ENCODE results near the gene STUM.

- no peak for TF ChIP-seq CTCF (IDR thresholded peaks at IDR 0.05 in 2 of 3, conservative IDR thresholded peaks at IDR 0.05 in 1 of 3; ENCODE audit: control insufficient read depth in 2 of 3, extremely low read depth in 1 of 3, insufficient read depth in 1 of 3, low read depth in 3 of 3, low read length in 3 of 3)
- no peak for TF ChIP-seq SRF (IDR thresholded peaks at IDR 0.05; ENCODE audit: low read depth in 2 of 2, low read length in 2 of 2)
- TF ChIP-seq REST (IDR thresholded peaks at IDR 0.05; ENCODE audit: low read depth, low read length): no peak
- TF ChIP-seq TAF1 (IDR thresholded peaks at IDR 0.05; ENCODE audit: borderline replicate concordance, low read depth, low read length): no peak
- TF ChIP-seq STAT1 (conservative IDR thresholded peaks at IDR 0.05): no peak
These were observed 16.9 kb downstream of the STUM start for GRCh38 chr1:226565476-226565875.
